ENCODE results near the gene ITPRIP. TPM values are rescaled to one million over a fixed set of nuclear protein-coding genes. Genes with fewer than 3 reads are reported as not detected.

ITPRIP gene
- polyA plus RNA-seq, 1 donor (not counting 4 experiments of a cell fraction or from before 2014, with no cell fraction given), result 12.1 TPM

GRCh38 chr10:104288355-104288754, 49.9 kb downstream of the ITPRIP start:
- Histone ChIP-seq H4K20me1 (ENCODE audit: control insufficient read depth, extremely low read depth, insufficient read depth, low read length) (no peaks in the 10 kb centered on the region), H3K9ac (ENCODE audit: control insufficient read depth, extremely low read depth, insufficient read depth, low read length) (no peak overlapping the region), H3K9me3 (ENCODE audit: control insufficient read depth, low read depth, low read length) (no peaks in the 10 kb centered on the region), H3K36me3 (ENCODE audit: control insufficient read depth in 2 of 2, extremely low read depth in 1 of 2, insufficient read depth in 2 of 2, low read length in 2 of 2) (peaks cover 2 to 7% of the 10 kb centered on the region in 2 experiments), H3K27me3 (ENCODE audit: control insufficient read depth, extremely low read depth, insufficient read depth, low read length) (no peaks in the 10 kb centered on the region), H3K4me2 (ENCODE audit: control insufficient read depth, extremely low read depth, insufficient read depth, low read depth, low read length) (no peak overlapping the region), H3K9me1 (ENCODE audit: control insufficient read depth, extremely low read depth, insufficient read depth, low read length) (no peaks in the 10 kb centered on the region), H3K4me3 (ENCODE audit: control insufficient read depth in 2 of 3, extremely low read depth in 1 of 3, insufficient read depth in 2 of 3, low read depth in 1 of 3, low read length in 3 of 3) (no peak overlapping the region), H3K79me2 (ENCODE audit: control insufficient read depth, insufficient read depth, low read length) (peaks cover 1% of the 10 kb centered on the region), H3K27ac (ENCODE audit: control insufficient read depth, insufficient read depth, low read length) (no peak overlapping the region), H3K4me1 (ENCODE audit: control insufficient read depth, extremely low read depth, insufficient read depth, low read length) (peaks cover 6% of the 10 kb centered on the region), H2AFZ (ENCODE audit: control insufficient read depth, low read length) (no peak overlapping the region)
- TF ChIP-seq EZH2 (IDR thresholded peaks at IDR 0.05; ENCODE audit: low read length) (no peak), CTCF (optimal IDR thresholded peaks at IDR 0.05 in 1 of 3, IDR thresholded peaks at IDR 0.05 in 1 of 3, conservative IDR thresholded peaks at IDR 0.05 in 1 of 3; ENCODE audit: extremely low read depth in 1 of 3, insufficient read depth in 2 of 3, low read length in 3 of 3) (no peak)
- dilution Hi-C loops (cut with MboI; ENCODE audit: extremely low pct_ligation_motif_present, low sequenced_read_pairs), result no loop called here
- DNase-seq (ENCODE audit: low read depth, low spot score) (no peak), FAIRE-seq (no peak)

DNA sequence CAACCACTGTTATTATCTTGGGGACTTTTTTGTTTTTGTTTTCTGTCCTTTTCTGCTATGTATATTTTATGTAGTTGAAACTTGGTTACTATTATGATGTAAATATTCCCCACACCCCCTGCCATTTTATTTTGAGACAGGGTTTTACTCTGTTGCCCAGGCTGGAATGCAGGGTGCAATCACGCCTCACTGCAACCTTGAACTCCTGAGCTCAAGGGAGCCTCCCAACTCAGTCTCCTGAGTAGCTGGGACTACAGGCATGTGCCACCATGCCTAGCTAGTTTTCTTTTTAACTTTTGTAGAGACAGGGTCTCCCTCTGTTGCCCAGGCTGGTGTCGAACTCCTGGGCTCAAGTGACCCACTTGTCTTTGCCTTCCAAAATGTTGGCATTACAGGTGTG, 51.3 kb downstream of the ITPRIP start:
- Histone ChIP-seq H3K9ac (ENCODE audit: control insufficient read depth, extremely low read depth, insufficient read depth, low read length) (no peak overlapping the region), H3K4me1 (ENCODE audit: control insufficient read depth, extremely low read depth, insufficient read depth, low read length) (no peaks in the 10 kb centered on the region), H4K20me1 (ENCODE audit: control insufficient read depth, extremely low read depth, insufficient read depth, low read length) (no peaks in the 10 kb centered on the region), H3K4me3 (ENCODE audit: control insufficient read depth in 2 of 3, extremely low read depth in 1 of 3, insufficient read depth in 2 of 3, low read depth in 1 of 3, low read length in 3 of 3) (no peak overlapping the region), H3K79me2 (ENCODE audit: control insufficient read depth, insufficient read depth, low read length) (peaks cover 1% of the 10 kb centered on the region), H2AFZ (ENCODE audit: control insufficient read depth, low read length) (no peak overlapping the region), H3K27me3 (ENCODE audit: control insufficient read depth, extremely low read depth, insufficient read depth, low read length) (no peaks in the 10 kb centered on the region), H3K9me3 (ENCODE audit: control insufficient read depth, low read depth, low read length) (no peaks in the 10 kb centered on the region), H3K36me3 (ENCODE audit: control insufficient read depth in 2 of 2, extremely low read depth in 1 of 2, insufficient read depth in 2 of 2, low read length in 2 of 2) (peaks cover 2 to 7% of the 10 kb centered on the region in 2 experiments), H3K9me1 (ENCODE audit: control insufficient read depth, extremely low read depth, insufficient read depth, low read length) (no peaks in the 10 kb centered on the region), H3K4me2 (ENCODE audit: control insufficient read depth, extremely low read depth, insufficient read depth, low read depth, low read length) (no peak overlapping the region), H3K27ac (ENCODE audit: control insufficient read depth, insufficient read depth, low read length) (no peak overlapping the region)
- DNase-seq (ENCODE audit: low read depth, low spot score), result no peak
- dilution Hi-C loops (cut with MboI; ENCODE audit: extremely low pct_ligation_motif_present, low sequenced_read_pairs), result no loop called here
- no peak for TF ChIP-seq CTCF (optimal IDR thresholded peaks at IDR 0.05 in 1 of 3, IDR thresholded peaks at IDR 0.05 in 1 of 3, conservative IDR thresholded peaks at IDR 0.05 in 1 of 3; ENCODE audit: extremely low read depth in 1 of 3, insufficient read depth in 2 of 3, low read length in 3 of 3)
- FAIRE-seq, result no peak
